ENCODE results near the gene TSPAN18. TPM values are rescaled to one million over a fixed set of nuclear protein-coding genes. Genes with fewer than 3 reads are reported as not detected.

TSPAN18 gene
- total and polyA plus RNA-seq, 2 experiments from 2014 or later, result 9.5 to 21.5 TPM

DNA sequence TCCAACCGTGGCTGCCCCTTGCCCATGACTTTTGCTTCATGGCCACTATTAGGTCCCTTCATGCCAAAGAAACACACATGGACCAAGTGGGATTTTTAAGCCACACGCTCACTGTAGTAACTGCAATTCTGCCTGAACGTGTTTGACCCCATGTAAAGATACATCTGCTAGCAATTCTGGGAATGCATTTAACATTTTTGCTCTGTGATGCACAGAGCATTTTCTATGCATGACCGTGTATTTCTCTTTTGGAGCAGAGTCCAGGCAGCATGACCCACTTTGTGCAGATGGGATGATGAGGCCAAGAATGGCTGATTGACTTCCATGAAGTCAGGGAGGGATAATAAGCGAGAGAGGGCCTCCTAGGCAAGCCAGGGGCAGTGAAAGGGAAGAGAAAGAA is 115.5 kb downstream of the TSPAN18 start:
- Histone ChIP-seq H3K4me2 (no peak overlapping the region), H3K27ac (no peak overlapping the region), H2AFZ (no peak overlapping the region), H3K9me2 (replicated peaks; ENCODE audit: insufficient read depth) (no peaks in the 10 kb centered on the region), H3K27me3 (no peaks in the 10 kb centered on the region), H3K9me3 (ENCODE audit: low read depth) (no peaks in the 10 kb centered on the region), H3K4me3 (no peak overlapping the region), H3K79me2 (no peaks in the 10 kb centered on the region), H4K20me1 (ENCODE audit: insufficient read depth, poor library complexity, severe bottlenecking) (no peaks in the 10 kb centered on the region), H3K4me1 (ENCODE audit: insufficient read depth) (no peaks in the 10 kb centered on the region), H3K36me3 (replicated peaks; ENCODE audit: insufficient read depth, low read depth) (no peaks in the 10 kb centered on the region)
- no peak for DNase-seq (ENCODE audit: low spot score)
- TF ChIP-seq EZH2phosphoT487 (IDR thresholded peaks at IDR 0.05; ENCODE audit: low read depth, severe bottlenecking, unreplicated experiment) (no peak), EZH2 (IDR thresholded peaks at IDR 0.05; ENCODE audit: borderline replicate concordance) (no peak)
- TF ChIP-seq, protein P1, sequence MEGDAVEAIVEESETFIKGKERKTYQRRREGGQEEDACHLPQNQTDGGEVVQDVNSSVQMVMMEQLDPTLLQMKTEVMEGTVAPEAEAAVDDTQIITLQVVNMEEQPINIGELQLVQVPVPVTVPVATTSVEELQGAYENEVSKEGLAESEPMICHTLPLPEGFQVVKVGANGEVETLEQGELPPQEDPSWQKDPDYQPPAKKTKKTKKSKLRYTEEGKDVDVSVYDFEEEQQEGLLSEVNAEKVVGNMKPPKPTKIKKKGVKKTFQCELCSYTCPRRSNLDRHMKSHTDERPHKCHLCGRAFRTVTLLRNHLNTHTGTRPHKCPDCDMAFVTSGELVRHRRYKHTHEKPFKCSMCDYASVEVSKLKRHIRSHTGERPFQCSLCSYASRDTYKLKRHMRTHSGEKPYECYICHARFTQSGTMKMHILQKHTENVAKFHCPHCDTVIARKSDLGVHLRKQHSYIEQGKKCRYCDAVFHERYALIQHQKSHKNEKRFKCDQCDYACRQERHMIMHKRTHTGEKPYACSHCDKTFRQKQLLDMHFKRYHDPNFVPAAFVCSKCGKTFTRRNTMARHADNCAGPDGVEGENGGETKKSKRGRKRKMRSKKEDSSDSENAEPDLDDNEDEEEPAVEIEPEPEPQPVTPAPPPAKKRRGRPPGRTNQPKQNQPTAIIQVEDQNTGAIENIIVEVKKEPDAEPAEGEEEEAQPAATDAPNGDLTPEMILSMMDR (IDR thresholded peaks at IDR 0.05; ENCODE audit: poor library complexity), result no peak
- WGBS (ENCODE audit: low lambda C conversion rate, missing lambda C conversion rate), result 87% methylated on average over 5 of the region's 5 CpGs

DNA sequence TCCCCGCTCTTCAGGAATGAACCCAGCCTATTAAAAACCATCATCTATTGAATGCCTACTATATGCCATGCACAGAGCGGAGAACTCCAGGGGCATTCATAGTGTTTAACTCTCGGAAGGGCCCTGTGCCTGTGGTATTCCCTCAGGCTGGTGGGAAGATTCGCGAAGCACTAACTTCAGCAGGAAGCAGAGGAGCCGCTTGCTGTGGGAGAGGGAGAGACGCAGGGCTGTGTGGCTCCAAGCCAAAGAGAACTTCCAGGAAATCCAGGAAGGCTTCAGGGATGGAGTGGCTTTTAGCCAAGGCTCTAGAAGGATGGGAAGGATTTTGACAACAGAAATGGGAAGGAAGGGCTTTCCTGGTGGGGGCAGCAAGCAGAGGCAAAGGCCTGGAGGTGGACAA is 120.1 kb downstream of the TSPAN18 start:
- H3K79me2 ChIP-seq, result no peaks in the 10 kb centered on the region
- TF ChIP-seq EZH2phosphoT487 (IDR thresholded peaks at IDR 0.05; ENCODE audit: low read depth, severe bottlenecking, unreplicated experiment), result no peak
- TF ChIP-seq EZH2 (IDR thresholded peaks at IDR 0.05; ENCODE audit: borderline replicate concordance), result no peak
- TF ChIP-seq, protein P1 (IDR thresholded peaks at IDR 0.05; ENCODE audit: poor library complexity), result no peak

GRCh38 chr11:44847316-44847715 is 120.6 kb downstream of the TSPAN18 start:
- Histone ChIP-seq H2AFZ (no peak overlapping the region), H3K27me3 (no peaks in the 10 kb centered on the region), H3K4me1 (ENCODE audit: insufficient read depth) (no peaks in the 10 kb centered on the region), H3K4me2 (no peak overlapping the region), H3K9me3 (ENCODE audit: low read depth) (no peaks in the 10 kb centered on the region), H4K20me1 (ENCODE audit: insufficient read depth, poor library complexity, severe bottlenecking) (no peaks in the 10 kb centered on the region), H3K4me3 (no peak overlapping the region), H3K9me2 (replicated peaks; ENCODE audit: insufficient read depth) (no peaks in the 10 kb centered on the region), H3K79me2 (no peaks in the 10 kb centered on the region), H3K27ac (no peak overlapping the region), H3K36me3 (replicated peaks; ENCODE audit: insufficient read depth, low read depth) (no peaks in the 10 kb centered on the region)
- TF ChIP-seq EZH2phosphoT487 (IDR thresholded peaks at IDR 0.05; ENCODE audit: low read depth, severe bottlenecking, unreplicated experiment), result no peak
- TF ChIP-seq EZH2 (IDR thresholded peaks at IDR 0.05; ENCODE audit: borderline replicate concordance), result no peak
- TF ChIP-seq, protein P1 (IDR thresholded peaks at IDR 0.05; ENCODE audit: poor library complexity), result no peak
- no peak for DNase-seq (ENCODE audit: low spot score)

More for the DNA sequence above, 120.1 kb downstream of the TSPAN18 start:
- Histone ChIP-seq H3K27me3 (no peaks in the 10 kb centered on the region), H3K27ac (no peak overlapping the region), H3K9me3 (ENCODE audit: low read depth) (no peaks in the 10 kb centered on the region), H3K9me2 (replicated peaks; ENCODE audit: insufficient read depth) (no peaks in the 10 kb centered on the region), H4K20me1 (ENCODE audit: insufficient read depth, poor library complexity, severe bottlenecking) (no peaks in the 10 kb centered on the region), H3K4me3 (no peak overlapping the region), H3K36me3 (replicated peaks; ENCODE audit: insufficient read depth, low read depth) (no peaks in the 10 kb centered on the region), H3K4me2 (no peak overlapping the region), H2AFZ (no peak overlapping the region), H3K4me1 (ENCODE audit: insufficient read depth) (no peaks in the 10 kb centered on the region)
- 97% methylated on average over 7 of the region's 7 CpGs for WGBS (ENCODE audit: low lambda C conversion rate, missing lambda C conversion rate)
- DNase-seq (ENCODE audit: low spot score), result no peak
